ENCODE data around the gene KAZN.

KAZN gene

GRCh38 chr1:15095496-15095875 lies 497.0 kb downstream of the KAZN start:
- H3K4me3 ChIP-seq (ENCODE audit: insufficient read depth, low read depth, low read length, poor library complexity, severe bottlenecking) = no peak overlapping the region
- DNase-seq = no peak
- no peaks in the 10 kb centered on the region for H3K27me3 ChIP-seq (replicated peaks; ENCODE audit: control insufficient read depth, insufficient read depth, low read length, poor library complexity, severe bottlenecking)
- H3K36me3 ChIP-seq (ENCODE audit: control insufficient read depth, insufficient read depth, low read length) = no peaks in the 10 kb centered on the region
- H3K9me3 ChIP-seq (ENCODE audit: control insufficient read depth, low read length) = no peaks in the 10 kb centered on the region
- no peaks in the 10 kb centered on the region for H3K4me1 ChIP-seq (ENCODE audit: control insufficient read depth, insufficient read depth, low read length, poor library complexity, severe bottlenecking)
- H3K27ac ChIP-seq (ENCODE audit: insufficient read depth, low read length, poor library complexity, severe bottlenecking) = no peak overlapping the region

- Histone ChIP-seq H3K27me3 (replicated peaks; ENCODE audit: control insufficient read depth, insufficient read depth, low read length, poor library complexity, severe bottlenecking) (peaks cover 2% of the 10 kb centered on the region), H3K27ac (ENCODE audit: insufficient read depth, low read length, poor library complexity, severe bottlenecking) (no peak overlapping the region), H3K9me3 (ENCODE audit: control insufficient read depth, low read length) (no peaks in the 10 kb centered on the region), H3K36me3 (ENCODE audit: control insufficient read depth, insufficient read depth, low read length) (no peaks in the 10 kb centered on the region), H3K4me1 (ENCODE audit: control insufficient read depth, insufficient read depth, low read length, poor library complexity, severe bottlenecking) (no peaks in the 10 kb centered on the region), H3K4me3 (ENCODE audit: insufficient read depth, low read depth, low read length, poor library complexity, severe bottlenecking) (no peak overlapping the region)
- no peak for DNase-seq
Measured at GRCh38 chr1:15096293-15096692, 497.8 kb downstream of the KAZN start.

- Histone ChIP-seq H3K4me1 (ENCODE audit: control insufficient read depth, insufficient read depth, low read length, poor library complexity, severe bottlenecking) (no peaks in the 10 kb centered on the region), H3K36me3 (ENCODE audit: control insufficient read depth, insufficient read depth, low read length) (no peaks in the 10 kb centered on the region), H3K9me3 (ENCODE audit: control insufficient read depth, low read length) (no peaks in the 10 kb centered on the region), H3K4me3 (ENCODE audit: insufficient read depth, low read depth, low read length, poor library complexity, severe bottlenecking) (no peak overlapping the region), H3K27me3 (replicated peaks; ENCODE audit: control insufficient read depth, insufficient read depth, low read length, poor library complexity, severe bottlenecking) (peaks cover 6% of the 10 kb centered on the region), H3K27ac (ENCODE audit: insufficient read depth, low read length, poor library complexity, severe bottlenecking) (no peak overlapping the region)
- DNase-seq = no peak
Measured at GRCh38 chr1:15098176-15099125, 500.0 kb downstream of the KAZN start.

- no peak overlapping the region for H3K27ac ChIP-seq (ENCODE audit: insufficient read depth, low read length, poor library complexity, severe bottlenecking)
- H3K9me3 ChIP-seq (ENCODE audit: control insufficient read depth, low read length) = no peaks in the 10 kb centered on the region
- H3K4me3 ChIP-seq (ENCODE audit: insufficient read depth, low read depth, low read length, poor library complexity, severe bottlenecking) = no peak overlapping the region
Measured at GRCh38 chr1:15099441-15100120, 501.1 kb downstream of the KAZN start.

GRCh38 chr1:15100121-15100879 lies 501.8 kb downstream of the KAZN start:
- H3K27me3 ChIP-seq (replicated peaks; ENCODE audit: control insufficient read depth, insufficient read depth, low read length, poor library complexity, severe bottlenecking) = peaks cover 9% of the 10 kb centered on the region
- DNase-seq = peak in 2 of 3 donors; percentile 6 to 8
- H3K4me3 ChIP-seq (ENCODE audit: insufficient read depth, low read depth, low read length, poor library complexity, severe bottlenecking) = no peak overlapping the region
- H3K9me3 ChIP-seq (ENCODE audit: control insufficient read depth, low read length) = no peaks in the 10 kb centered on the region
- H3K27ac ChIP-seq (ENCODE audit: insufficient read depth, low read length, poor library complexity, severe bottlenecking) = no peak overlapping the region
- H3K36me3 ChIP-seq (ENCODE audit: control insufficient read depth, insufficient read depth, low read length) = no peaks in the 10 kb centered on the region
- no peaks in the 10 kb centered on the region for H3K4me1 ChIP-seq (ENCODE audit: control insufficient read depth, insufficient read depth, low read length, poor library complexity, severe bottlenecking)

More at GRCh38 chr1:15099441-15100120, 501.1 kb downstream of the KAZN start:
- DNase-seq = no peak
- Histone ChIP-seq H3K4me1 (ENCODE audit: control insufficient read depth, insufficient read depth, low read length, poor library complexity, severe bottlenecking) (no peaks in the 10 kb centered on the region), H3K27me3 (replicated peaks; ENCODE audit: control insufficient read depth, insufficient read depth, low read length, poor library complexity, severe bottlenecking) (peaks cover 9% of the 10 kb centered on the region), H3K36me3 (ENCODE audit: control insufficient read depth, insufficient read depth, low read length) (no peaks in the 10 kb centered on the region)

- H3K4me1 ChIP-seq (ENCODE audit: control insufficient read depth, insufficient read depth, low read length, poor library complexity, severe bottlenecking) = no peaks in the 10 kb centered on the region
- no peak for DNase-seq
- H3K36me3 ChIP-seq (ENCODE audit: control insufficient read depth, insufficient read depth, low read length) = no peaks in the 10 kb centered on the region
- H3K9me3 ChIP-seq (ENCODE audit: control insufficient read depth, low read length) = no peaks in the 10 kb centered on the region
- H3K27me3 ChIP-seq (replicated peaks; ENCODE audit: control insufficient read depth, insufficient read depth, low read length, poor library complexity, severe bottlenecking) = peaks cover 9% of the 10 kb centered on the region
- H3K4me3 ChIP-seq (ENCODE audit: insufficient read depth, low read depth, low read length, poor library complexity, severe bottlenecking) = no peak overlapping the region
- H3K27ac ChIP-seq (ENCODE audit: insufficient read depth, low read length, poor library complexity, severe bottlenecking) = no peak overlapping the region
Measured at GRCh38 chr1:15100880-15101760, 502.6 kb downstream of the KAZN start.

GRCh38 chr1:15101801-15102200 lies 503.3 kb downstream of the KAZN start:
- Histone ChIP-seq H3K4me3 (ENCODE audit: insufficient read depth, low read depth, low read length, poor library complexity, severe bottlenecking) (no peak overlapping the region), H3K4me1 (ENCODE audit: control insufficient read depth, insufficient read depth, low read length, poor library complexity, severe bottlenecking) (no peaks in the 10 kb centered on the region), H3K27ac (ENCODE audit: insufficient read depth, low read length, poor library complexity, severe bottlenecking) (no peak overlapping the region), H3K36me3 (ENCODE audit: control insufficient read depth, insufficient read depth, low read length) (no peaks in the 10 kb centered on the region), H3K27me3 (replicated peaks; ENCODE audit: control insufficient read depth, insufficient read depth, low read length, poor library complexity, severe bottlenecking) (peaks cover 9% of the 10 kb centered on the region), H3K9me3 (ENCODE audit: control insufficient read depth, low read length) (no peaks in the 10 kb centered on the region)
- no peak for DNase-seq

- Histone ChIP-seq H3K36me3 (ENCODE audit: control insufficient read depth, insufficient read depth, low read length) (no peaks in the 10 kb centered on the region), H3K4me3 (ENCODE audit: insufficient read depth, low read depth, low read length, poor library complexity, severe bottlenecking) (no peak overlapping the region), H3K9me3 (ENCODE audit: control insufficient read depth, low read length) (no peaks in the 10 kb centered on the region), H3K27me3 (replicated peaks; ENCODE audit: control insufficient read depth, insufficient read depth, low read length, poor library complexity, severe bottlenecking) (peaks cover 9% of the 10 kb centered on the region), H3K27ac (ENCODE audit: insufficient read depth, low read length, poor library complexity, severe bottlenecking) (no peak overlapping the region), H3K4me1 (ENCODE audit: control insufficient read depth, insufficient read depth, low read length, poor library complexity, severe bottlenecking) (no peaks in the 10 kb centered on the region)
- no peak for DNase-seq
Measured at GRCh38 chr1:15102646-15103045, 504.2 kb downstream of the KAZN start.

- Histone ChIP-seq H3K27ac (ENCODE audit: insufficient read depth, low read length, poor library complexity, severe bottlenecking) (no peak overlapping the region), H3K27me3 (replicated peaks; ENCODE audit: control insufficient read depth, insufficient read depth, low read length, poor library complexity, severe bottlenecking) (peaks cover 9% of the 10 kb centered on the region), H3K4me1 (ENCODE audit: control insufficient read depth, insufficient read depth, low read length, poor library complexity, severe bottlenecking) (no peaks in the 10 kb centered on the region), H3K9me3 (ENCODE audit: control insufficient read depth, low read length) (no peaks in the 10 kb centered on the region), H3K36me3 (ENCODE audit: control insufficient read depth, insufficient read depth, low read length) (no peaks in the 10 kb centered on the region), H3K4me3 (ENCODE audit: insufficient read depth, low read depth, low read length, poor library complexity, severe bottlenecking) (no peak overlapping the region)
- DNase-seq = no peak
Measured at GRCh38 chr1:15103211-15103610, 504.7 kb downstream of the KAZN start.
